ENCODE results near the gene MT1B. TPM values are rescaled to one million over a fixed set of nuclear protein-coding genes. Genes with fewer than 3 reads are reported as not detected.

Gene MT1B
- total RNA-seq (2014; rRNA removed; shearing (Covaris generic); ENCODE audit: low replicate concordance): not detected in 2 replicates

DNA sequence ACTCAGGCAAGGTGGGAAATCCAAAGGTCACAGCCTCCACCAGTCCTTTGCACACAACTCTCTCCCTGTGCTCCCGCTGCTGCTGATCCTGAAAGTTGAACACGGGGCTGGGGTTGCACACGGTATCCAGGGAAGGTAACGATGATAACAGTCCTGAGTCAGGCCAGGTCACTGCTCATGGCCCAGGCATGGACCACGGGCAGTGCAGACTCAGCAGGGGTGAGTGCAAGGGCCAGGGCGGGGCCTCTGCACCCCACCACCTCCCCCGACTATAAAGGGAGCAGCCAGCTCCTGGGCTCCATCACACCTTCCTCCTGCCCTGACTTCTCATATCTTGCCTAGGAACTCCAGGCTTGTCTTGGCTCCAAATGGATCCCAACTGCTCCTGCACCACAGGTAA lies at the start of gene MT1B:
MT1B (plus strand) TSS at position 301 of the 400 bp plus-strand sequence; CDS start at position 369, 68 bp downstream.
- DNase-seq: no peak
- Histone ChIP-seq H3K36me3 (no peaks in the 10 kb centered on the region), H3K4me3 (no peak within 1 kb of the TSS), H3K27me3 (no peaks in the 10 kb centered on the region), H3K9me3 (no peaks in the 10 kb centered on the region)

DNA sequence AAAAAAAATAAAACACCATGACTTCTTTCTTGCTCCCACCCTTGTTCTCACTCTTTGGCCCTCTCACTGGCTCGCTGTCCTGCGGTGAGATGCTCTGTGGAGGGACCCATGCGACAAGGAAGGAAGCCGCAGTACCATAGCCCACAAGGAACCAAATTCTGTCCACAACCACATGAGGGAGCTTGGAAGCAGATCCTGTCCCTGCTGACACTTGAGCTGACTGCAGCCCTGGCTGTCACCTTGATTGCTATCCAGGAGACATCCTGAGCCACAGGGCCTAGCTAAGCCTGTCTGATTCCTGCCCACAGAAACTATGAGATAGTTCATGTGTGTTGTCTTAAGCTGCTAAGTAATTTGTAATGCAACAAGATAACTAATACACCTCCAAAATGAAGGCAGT lies 48.1 kb upstream of the MT1B start:
- Histone ChIP-seq H3K27me3 (no peaks in the 10 kb centered on the region), H3K9me3 (no peaks in the 10 kb centered on the region), H3K4me3 (no peak overlapping the region), H3K36me3 (peaks cover 1% of the 10 kb centered on the region)
- peak; percentile 61 for DNase-seq

DNA sequence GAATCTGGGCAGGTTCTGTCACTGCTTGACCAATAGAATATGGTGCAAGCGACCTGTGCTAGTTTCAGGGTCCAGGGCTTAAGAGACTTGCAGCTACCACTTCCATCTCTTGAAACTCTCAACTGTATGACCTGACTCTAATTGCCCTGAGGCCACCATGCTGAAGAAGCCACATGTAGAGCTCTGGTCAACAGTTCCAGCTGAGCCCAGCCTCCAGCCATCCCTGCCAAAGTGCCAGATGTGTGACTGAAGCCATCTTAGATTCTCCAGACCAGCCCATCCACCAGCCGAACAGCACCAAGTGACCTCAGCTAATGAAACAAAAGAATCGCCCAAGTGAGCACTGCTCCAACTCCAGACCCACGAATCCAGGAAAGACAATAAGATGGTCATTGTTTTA lies 46.7 kb upstream of the MT1B start:
- Histone ChIP-seq H3K9me3 (no peaks in the 10 kb centered on the region), H3K4me3 (no peak overlapping the region), H3K36me3 (peaks cover 12% of the 10 kb centered on the region), H3K27me3 (no peaks in the 10 kb centered on the region)
- no peak for DNase-seq

DNA sequence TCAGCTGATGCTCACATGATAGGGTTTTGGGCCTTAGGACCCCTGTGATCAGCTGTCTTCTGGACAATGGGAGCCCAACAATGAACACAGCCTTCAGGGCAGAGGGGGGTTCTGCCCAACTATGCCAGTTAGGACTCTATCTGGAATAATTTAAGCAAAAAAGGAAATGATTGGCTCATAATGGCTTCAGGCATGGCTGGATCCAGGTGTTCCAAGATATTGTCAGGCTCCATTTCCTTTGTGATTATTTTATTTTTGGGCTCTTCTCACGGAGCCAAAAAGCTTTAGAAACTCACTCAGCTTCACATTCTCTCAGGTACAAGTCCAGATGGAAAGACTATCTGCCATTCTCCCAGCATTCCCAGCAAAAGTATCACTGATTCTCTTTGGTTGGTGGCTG lies 46.2 kb upstream of the MT1B start:
- Histone ChIP-seq H3K4me3 (no peak overlapping the region), H3K27me3 (no peaks in the 10 kb centered on the region), H3K9me3 (no peaks in the 10 kb centered on the region), H3K36me3 (peaks cover 12% of the 10 kb centered on the region)
- no peak for DNase-seq

DNA sequence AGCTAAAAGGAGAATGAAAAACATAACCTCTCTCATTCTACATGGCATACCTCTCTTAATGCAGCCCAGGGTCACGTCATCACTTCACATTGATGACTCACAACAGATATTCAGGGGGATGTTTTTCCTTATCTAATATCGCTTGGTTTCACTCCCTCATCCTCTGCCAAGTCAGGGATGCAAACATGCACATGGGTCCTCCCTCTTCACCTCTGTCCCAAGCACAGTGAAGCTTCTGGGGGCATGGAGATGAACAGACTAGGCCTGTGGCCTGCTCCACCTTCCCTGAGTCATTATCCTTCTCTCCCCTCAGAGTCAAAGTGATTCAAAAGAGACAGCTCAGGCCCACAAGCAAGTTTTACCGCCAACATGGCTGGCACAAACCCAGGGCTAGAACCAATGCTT lies 45.6 kb upstream of the MT1B start:
- Histone ChIP-seq H3K27me3 (no peaks in the 10 kb centered on the region), H3K4me3 (no peak overlapping the region), H3K36me3 (peaks cover 12% of the 10 kb centered on the region), H3K9me3 (no peaks in the 10 kb centered on the region)
- DNase-seq: peak; percentile 96

DNA sequence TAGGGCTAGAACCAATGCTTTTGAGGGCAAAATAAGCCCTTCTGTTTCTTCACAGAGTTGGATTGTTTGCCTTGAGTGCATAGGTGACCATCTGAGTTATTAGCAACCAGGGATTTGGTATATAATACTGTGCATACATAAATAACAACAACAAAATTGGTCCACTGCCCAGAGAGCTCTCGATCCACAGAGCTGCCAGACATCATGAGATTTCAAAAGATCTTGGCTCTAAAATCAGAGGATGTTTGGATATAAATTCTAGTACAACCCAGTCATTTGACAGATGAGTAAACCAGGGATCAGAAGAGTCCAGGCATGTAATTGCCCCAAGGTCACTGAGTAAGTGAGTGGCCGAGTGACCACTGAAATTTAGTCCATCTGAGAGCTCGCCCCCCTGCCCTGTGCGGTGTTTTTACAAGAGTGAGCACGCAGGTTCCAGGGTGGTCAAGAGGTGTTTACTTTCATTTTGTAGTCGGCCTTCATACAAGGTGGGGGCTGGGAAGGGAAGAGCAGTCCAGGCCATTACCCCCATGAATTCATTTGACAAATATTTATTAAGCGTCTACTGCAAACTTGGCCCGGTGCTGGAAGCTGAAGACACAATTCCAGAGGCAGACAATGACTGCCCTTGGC lies 45.1 kb upstream of the MT1B start:
- no peak for DNase-seq
- H3K36me3 ChIP-seq: peaks cover 12% of the 10 kb centered on the region
- no peaks in the 10 kb centered on the region for H3K9me3 ChIP-seq
- H3K27me3 ChIP-seq: no peaks in the 10 kb centered on the region
- peak overlapping the region; percentile 11 for H3K4me3 ChIP-seq

DNA sequence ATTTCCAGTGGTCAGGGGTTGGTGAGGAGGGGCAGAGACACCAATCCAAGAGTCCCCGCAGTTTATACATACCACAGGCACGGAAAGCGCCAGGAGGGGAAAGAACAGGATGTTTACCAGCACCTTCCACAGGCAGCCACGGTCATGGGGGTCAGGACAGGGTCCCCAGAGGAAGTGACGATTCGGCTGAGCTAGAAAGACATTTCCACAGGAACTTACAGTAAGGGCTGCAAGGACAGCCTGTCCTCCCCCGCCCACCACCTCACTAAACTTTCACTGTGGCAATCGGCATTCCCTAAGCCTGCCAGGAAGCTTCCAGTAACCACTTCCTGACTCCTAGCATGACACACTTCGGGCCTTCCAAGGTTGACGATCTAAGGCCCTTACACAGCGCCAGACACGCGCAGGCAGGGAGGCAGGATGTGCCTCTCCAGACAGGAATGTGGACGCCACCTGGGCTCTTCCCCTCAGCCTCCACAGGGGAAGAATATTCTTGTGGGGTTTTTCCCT lies 44.5 kb upstream of the MT1B start:
- Histone ChIP-seq H3K27me3 (no peaks in the 10 kb centered on the region), H3K36me3 (peaks cover 12% of the 10 kb centered on the region), H3K9me3 (no peaks in the 10 kb centered on the region), H3K4me3 (peak overlapping the region; percentile 74)
- peak; percentile 100 for DNase-seq

DNA sequence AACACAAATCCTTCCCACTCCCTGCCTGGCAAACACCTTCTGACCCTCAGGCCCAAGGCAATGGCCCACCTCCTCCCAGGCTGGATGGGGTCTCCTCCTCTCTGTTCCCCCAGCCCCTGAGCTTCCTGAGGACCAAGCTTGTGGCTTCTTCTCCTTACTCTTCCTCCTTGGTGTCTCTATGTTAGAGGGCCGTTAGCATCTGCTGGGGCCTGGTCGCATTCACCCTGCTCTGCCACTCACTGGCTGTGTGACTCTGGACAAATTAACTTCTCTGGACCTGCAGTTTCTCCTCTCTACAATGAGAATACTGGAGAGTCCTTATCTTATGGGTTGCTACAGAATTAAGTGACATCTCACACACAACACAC lies 44.0 kb upstream of the MT1B start:
- peak overlapping the region; percentile 74 for H3K4me3 ChIP-seq
- DNase-seq: no peak
- H3K9me3 ChIP-seq: no peaks in the 10 kb centered on the region
- H3K27me3 ChIP-seq: no peaks in the 10 kb centered on the region
- peaks cover 12% of the 10 kb centered on the region for H3K36me3 ChIP-seq

DNA sequence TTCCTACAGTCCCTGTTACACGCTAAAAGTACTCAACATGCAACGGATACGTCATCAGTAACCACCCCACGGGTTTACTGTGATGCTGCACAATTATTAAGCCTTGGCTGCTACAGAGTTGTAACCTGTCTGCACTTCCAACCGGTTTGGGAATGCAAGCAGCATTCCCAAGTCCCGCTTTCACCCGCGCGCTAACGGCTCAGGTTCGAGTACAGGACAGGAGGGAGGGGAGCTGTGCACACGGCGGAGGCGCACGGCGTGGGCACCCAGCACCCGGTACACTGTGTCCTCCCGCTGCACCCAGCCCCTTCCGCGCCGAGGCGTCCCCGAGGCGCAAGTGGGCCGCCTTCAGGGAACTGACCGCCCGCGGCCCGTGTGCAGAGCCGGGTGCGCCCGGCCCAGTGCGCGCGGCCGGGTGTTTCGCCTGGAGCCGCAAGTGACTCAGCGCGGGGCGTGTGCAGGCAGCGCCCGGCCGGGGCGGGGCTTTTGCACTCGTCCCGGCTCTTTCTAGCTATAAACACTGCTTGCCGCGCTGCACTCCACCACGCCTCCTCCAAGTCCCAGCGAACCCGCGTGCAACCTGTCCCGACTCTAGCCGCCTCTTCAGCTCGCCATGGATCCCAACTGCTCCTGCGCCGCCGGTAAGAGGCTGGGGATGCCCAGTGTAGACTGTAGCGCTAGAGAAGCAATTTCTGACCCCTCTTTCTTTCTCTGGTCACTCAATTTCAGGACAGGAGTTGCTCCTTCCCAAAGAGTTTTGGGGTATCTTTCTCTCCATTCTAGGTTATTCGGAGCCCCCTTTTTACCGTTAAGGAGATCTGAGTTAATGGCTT lies 43.4 kb upstream of the MT1B start, which contains the start of gene MT2A:
MT2A (plus strand) TSS at position 542 of the 833 bp plus-strand sequence; CDS start at position 614, 72 bp downstream.
- H3K9me3 ChIP-seq: no peaks in the 10 kb centered on the region
- H3K27me3 ChIP-seq: no peaks in the 10 kb centered on the region

DNA sequence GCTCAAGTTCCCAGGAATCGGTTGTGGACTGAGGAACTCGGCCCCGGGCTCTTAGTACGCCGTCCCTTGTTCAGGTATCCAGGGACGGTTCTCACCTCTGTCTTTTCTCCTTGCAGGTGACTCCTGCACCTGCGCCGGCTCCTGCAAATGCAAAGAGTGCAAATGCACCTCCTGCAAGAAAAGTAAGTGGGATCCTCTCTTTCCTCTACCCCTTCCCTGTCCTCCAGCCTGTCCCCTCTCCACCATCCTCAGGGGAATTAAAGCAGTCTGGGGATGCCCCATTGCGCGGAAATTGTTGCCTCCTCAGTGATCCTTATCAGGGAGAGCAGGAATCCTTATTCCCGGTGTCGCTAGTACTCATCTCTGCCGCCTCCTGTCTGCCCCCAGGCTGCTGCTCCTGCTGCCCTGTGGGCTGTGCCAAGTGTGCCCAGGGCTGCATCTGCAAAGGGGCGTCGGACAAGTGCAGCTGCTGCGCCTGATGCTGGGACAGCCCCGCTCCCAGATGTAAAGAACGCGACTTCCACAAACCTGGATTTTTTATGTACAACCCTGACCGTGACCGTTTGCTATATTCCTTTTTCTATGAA lies 42.7 kb upstream of the MT1B start:
- H3K36me3 ChIP-seq: peaks cover 12% of the 10 kb centered on the region
- H3K4me3 ChIP-seq: peak overlapping the region; percentile 74
- no peaks in the 10 kb centered on the region for H3K27me3 ChIP-seq
- peak; percentile 54 for DNase-seq
- no peaks in the 10 kb centered on the region; the same call in 1 of the 2 replicates for H3K9me3 ChIP-seq

More for the DNA sequence above, 43.4 kb upstream of the MT1B start, which contains the start of gene MT2A:
- Histone ChIP-seq H3K36me3 (peaks cover 12% of the 10 kb centered on the region), H3K4me3 (peak within 1 kb of the TSS; percentile 74)
- DNase-seq: peak; percentile 100

DNA sequence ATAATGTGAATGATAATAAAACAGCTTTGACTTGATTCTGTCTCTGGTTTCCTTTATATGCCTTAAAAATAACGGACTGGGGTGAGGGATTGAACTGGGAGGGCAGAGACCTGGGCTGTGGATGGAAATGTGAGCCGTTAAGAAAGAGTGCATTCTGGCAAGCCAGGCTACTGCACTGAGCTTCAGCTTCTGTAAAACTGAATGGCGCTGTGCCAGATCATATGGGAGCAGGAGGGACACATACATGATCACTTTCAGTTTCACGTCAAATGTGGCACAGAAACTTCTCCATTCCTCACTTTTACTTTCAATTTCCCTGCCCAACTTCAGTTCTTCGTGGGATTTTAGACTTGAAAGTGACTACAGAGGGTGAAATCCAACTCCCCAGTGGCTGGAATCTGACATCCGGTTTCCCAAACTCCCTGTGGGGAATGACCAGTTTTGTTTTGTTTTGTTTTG lies 42.2 kb upstream of the MT1B start:
- no peaks in the 10 kb centered on the region for H3K27me3 ChIP-seq
- DNase-seq: peak; percentile 78
- H3K9me3 ChIP-seq: no peaks in the 10 kb centered on the region; the same call in 1 of the 2 replicates
- H3K4me3 ChIP-seq: peak overlapping the region; percentile 74
- H3K36me3 ChIP-seq: peaks cover 12% of the 10 kb centered on the region

DNA sequence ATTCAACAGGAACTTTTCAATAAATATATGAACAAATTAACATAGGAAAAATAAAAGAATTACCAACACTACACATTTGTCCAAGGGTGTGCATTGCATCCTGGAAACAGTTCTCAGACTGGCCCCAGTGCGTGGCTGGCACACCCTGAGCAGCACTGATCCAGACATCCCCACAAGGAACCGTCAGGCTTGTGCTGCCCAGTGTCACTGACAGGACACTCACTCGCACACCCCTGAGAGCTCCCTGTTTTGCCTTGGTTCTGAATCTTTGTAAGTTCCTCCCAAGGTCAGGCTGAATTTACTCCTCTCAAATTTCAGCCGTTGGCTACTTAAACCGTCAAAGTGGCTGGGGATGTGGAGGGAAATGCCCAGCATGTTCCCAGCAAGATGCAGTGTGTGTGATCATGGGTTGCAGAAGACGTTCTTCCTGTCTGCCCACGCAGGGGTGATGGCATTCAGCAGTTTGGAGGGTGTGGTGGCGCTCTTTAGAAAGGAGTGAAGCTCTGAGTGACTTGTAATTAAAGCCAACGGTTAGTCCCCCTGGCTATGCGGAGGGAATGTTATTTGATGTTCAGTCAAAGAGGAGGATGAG lies 41.6 kb upstream of the MT1B start:
- peak; percentile 98 for DNase-seq
- no peaks in the 10 kb centered on the region; the same call in 1 of the 2 replicates for H3K9me3 ChIP-seq
- H3K36me3 ChIP-seq: peaks cover 12% of the 10 kb centered on the region
- peak overlapping the region; percentile 74 for H3K4me3 ChIP-seq
- no peaks in the 10 kb centered on the region for H3K27me3 ChIP-seq

DNA sequence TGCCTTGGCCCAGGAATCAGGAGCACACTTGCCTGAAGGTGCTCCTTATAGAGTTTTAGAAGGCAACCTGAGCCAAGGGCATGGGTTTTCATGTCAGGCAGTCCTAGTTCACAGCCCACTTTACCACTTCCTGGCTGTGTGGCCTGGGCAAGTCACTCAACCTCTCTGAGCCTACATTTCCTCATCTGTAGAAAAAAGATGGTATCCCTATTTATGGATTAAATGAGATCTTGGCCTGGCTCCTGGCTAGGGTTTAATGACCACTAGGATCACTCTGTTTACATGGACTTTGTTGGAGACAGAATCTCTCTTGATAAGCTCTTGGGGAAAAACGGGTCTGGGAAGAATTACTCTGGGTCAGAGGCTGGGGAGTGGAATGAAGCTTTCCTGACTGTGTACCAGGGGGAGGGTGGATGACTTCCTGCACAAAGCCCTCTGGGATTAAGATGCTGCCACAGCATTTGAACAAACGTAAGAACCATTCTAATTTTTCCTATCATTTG lies 41.0 kb upstream of the MT1B start:
- H3K27me3 ChIP-seq: no peaks in the 10 kb centered on the region
- H3K4me3 ChIP-seq: peak overlapping the region; percentile 74
- DNase-seq: peak; percentile 62
- H3K9me3 ChIP-seq: no peaks in the 10 kb centered on the region; the same call in 1 of the 2 replicates
- peaks cover 12% of the 10 kb centered on the region for H3K36me3 ChIP-seq

DNA sequence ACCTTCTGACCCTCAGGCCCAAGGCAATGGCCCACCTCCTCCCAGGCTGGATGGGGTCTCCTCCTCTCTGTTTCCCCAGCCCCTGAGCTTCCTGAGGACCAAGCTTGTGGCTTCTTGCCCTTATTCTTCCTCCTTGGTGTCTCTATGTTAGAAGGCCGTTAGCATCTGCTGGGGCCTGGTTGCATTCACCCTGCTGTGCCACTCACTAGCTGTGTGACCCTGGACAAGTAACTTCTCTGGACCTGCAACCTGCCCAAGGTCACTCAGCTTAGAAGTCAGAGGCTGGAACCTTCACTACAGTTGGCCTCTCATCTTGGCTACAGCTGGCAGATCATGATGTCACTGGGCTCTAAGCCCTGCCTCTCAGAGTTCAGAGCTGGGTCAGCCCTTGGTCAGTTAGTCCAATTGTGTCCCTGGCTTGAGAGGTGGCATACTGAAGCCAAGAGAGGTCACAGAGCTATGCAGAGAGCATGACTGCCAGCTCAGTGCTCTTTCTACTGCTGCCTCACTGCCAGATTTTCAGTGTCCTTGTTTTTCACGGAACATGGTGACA lies 40.3 kb upstream of the MT1B start:
- peak; percentile 96 for DNase-seq
- Histone ChIP-seq H3K27me3 (no peaks in the 10 kb centered on the region), H3K4me3 (peak overlapping the region; percentile 74; the same call in 1 of the 2 replicates), H3K9me3 (no peaks in the 10 kb centered on the region; the same call in 1 of the 2 replicates), H3K36me3 (peaks cover 12% of the 10 kb centered on the region)

DNA sequence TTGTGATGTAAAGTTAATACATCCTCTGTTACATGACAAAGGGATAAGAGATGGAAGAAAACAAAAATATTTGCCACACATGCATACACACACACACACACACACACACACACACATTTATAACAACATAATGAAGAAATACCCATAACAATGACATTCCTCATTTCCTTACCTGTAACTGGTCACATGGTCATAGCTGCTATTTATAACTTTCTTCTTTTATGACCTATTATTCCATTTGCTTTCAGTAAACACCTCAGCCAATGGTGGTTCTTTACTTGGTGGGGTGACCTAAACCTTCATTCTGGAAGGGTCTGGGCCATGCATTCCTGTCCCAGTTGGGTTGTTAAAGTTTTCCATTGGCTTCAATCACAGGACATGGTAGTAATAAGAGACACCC lies 38.0 kb upstream of the MT1B start:
- DNase-seq: no peak
- H3K27me3 ChIP-seq: no peaks in the 10 kb centered on the region
- no peaks in the 10 kb centered on the region; the same call in 1 of the 2 replicates for H3K9me3 ChIP-seq
- H3K36me3 ChIP-seq: peaks cover 10% of the 10 kb centered on the region
- H3K4me3 ChIP-seq: no peak overlapping the region

DNA sequence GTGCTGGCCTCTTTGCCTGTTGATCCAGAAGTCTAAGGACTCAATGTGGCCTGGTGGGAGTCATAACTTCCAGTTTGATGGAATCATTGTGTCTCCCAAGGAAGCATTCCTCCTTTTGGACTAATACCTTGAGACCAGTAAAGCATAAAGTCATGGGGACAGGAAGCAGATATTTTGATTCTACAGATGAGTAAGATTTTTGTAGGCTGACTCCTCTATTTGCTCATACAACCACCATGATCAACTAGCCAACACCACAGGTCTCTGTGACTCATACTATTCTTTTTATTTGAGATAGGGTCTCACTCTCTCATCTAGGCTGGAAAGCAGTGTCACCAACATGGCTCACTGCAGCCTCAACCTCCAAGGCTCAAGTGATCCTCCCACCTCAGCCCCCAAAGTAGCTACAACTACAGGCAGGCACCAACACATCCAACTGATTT lies 37.1 kb upstream of the MT1B start:
- H3K4me3 ChIP-seq: no peak overlapping the region
- peaks cover 1% of the 10 kb centered on the region for H3K36me3 ChIP-seq
- no peaks in the 10 kb centered on the region for H3K27me3 ChIP-seq
- no peaks in the 10 kb centered on the region; the same call in 1 of the 2 replicates for H3K9me3 ChIP-seq
- DNase-seq: no peak
